HG03439 (cell line): ENCODE measurements around the gene ITPKB.
A peak's percentile ranks its signal among the peaks of the same experiment; 100 is the strongest.

Experiments used
- ATAC-seq: cut with Tn5 transposase; IDR thresholded peaks from one replicate; pipeline ENCODE4 v1.9.1; 2021; ENCODE audit warnings: mild to moderate bottlenecking, moderate library complexity; ENCODE audit not compliant: unreplicated experiment

The ITPKB gene

DNA sequence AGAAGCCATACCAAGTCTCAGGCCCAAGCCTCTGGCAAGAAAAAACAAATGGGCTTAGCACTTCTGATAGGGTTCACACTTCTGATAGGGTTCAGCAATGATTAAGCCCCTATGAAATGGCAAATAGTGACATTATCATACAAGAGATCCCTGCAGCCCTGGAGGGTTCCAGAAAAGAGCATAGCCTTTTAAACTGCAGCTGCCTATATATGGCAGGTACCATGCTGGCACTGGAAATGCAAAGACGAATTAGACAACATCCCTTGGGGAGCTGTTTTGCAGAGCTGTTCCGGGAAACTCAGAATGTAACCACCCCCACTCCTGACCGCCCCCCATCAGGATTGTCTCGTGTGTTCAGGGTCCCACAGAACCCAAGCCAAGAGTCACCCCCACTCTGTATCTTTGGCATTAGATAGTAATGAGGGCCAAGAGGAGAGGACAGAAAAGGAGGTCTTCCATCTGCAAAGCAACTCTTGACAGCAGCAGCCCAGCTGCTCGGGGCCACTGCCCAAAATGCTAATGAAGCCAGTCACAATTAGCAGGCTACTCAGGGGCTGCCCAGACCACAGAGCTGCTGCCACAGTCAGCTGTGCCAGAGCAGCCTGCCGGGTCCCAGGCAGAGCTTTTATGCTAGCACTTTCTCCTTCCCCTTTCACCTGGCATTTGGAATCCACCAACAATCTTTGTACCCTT is 50.9 kb downstream of the ITPKB start:
- no peak for ATAC-seq

DNA sequence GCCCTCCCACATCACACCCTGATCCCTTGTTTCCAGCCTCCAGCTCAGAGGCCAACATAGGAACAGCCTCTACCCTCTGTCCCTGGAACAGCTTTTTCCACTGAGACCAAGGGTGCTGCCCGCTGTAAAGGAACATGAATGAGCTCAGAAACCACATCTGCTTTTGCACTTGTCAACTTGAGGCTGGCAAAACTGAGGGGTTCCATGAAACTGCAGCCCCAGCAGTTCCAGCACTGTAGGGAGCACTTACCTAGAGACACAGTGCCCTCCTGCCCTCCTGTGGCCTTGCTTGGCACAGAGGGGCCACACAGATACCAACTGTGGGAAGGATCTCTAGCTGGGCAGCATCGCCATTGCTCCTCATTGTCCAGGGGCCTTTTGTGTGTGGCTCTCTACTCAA is 51.7 kb downstream of the ITPKB start:
- no peak for ATAC-seq

DNA sequence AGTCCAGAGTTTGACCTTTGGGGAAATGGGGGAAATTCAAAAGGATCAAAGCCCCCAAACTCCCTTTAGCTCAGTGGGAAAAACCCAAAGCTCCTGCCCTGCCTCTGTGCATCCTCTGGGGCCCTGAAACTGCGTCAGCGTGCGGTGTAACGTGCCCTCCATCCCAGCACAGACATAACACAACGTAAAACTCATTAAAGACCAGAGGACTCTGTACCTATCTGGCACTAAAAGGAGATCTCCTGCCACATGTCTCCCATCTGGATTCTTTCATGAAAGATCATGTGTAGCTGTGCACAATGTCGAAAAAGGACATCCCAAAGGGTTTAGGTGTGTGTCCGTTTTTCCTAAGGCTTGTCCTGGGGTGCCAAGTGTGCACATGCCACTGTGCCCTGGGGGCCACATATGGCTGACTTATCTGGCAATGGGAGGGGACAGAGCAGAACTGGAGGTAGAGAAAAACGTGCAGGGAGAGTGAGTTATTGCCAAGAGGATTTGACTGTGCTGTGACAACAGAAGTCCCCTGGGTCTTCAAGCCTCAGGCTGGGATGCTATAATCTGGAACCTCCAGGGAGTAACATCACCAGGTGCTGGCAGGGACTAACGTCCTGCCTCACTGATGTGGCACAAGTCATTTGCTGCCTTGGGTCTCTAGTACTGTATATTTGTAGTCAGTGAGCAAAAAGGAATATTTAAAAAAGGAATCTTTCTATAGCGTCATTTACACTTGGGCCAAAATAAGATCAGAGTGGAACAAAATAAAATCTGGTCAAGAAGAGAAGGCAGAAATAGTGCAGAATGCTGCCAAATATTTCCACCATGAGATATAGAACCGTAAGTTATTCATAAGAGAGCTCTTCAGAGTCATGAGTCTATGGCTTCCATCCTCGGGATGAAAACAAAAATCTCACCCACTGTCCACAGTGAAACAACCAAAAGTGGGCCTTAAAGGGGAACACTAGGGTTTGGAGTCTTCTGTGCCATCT is 52.3 kb downstream of the ITPKB start:
- no peak for ATAC-seq

DNA sequence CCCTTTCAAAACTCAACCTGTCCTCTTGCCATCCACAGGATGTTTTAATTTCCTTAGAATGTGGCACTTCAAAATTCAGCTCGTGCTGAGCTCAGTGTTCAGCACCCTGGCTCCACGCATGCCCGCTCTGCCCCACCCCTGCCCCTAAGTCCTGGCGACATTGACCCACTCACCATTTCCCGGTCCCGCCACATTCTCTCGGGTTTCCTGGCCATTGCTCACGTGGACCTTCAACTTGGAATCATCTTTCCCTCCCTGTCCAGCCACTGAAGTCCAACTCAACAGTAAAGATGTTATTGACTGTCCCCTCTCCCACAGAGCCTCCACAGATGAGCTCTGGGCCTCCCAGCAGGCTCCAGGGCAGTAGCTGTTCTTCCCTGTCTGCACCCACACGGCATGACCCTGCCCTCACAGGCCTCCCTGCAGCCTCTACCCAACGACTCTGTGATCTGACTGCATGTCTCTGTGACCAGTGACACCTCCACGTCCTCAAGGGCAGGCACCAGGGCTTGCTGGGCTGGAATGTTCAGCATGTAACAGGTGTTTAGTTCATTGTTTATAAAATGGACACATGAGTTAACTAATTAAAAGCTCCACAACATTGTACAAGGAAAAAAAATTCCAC is 53.8 kb downstream of the ITPKB start:
- ATAC-seq: no peak

DNA sequence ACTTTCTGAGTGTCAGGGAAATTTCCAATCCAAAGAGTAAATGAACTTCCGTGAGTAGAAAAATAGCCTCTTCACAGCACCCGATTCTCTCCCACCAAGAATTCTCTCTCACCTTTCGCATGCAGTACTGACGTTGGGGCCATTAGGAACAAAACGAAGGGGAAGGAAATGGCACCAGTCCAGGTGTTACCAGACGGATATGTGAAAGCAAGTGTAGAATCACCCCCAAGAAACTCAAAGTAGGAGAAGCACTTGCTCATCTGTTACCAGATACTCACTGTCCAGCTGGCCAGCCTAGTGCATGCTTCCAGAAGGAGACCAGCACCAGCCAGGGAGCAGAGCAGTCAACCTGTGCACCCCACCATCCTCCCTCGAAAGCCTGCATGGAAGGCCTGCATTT is 55.1 kb downstream of the ITPKB start:
- ATAC-seq: no peak

DNA sequence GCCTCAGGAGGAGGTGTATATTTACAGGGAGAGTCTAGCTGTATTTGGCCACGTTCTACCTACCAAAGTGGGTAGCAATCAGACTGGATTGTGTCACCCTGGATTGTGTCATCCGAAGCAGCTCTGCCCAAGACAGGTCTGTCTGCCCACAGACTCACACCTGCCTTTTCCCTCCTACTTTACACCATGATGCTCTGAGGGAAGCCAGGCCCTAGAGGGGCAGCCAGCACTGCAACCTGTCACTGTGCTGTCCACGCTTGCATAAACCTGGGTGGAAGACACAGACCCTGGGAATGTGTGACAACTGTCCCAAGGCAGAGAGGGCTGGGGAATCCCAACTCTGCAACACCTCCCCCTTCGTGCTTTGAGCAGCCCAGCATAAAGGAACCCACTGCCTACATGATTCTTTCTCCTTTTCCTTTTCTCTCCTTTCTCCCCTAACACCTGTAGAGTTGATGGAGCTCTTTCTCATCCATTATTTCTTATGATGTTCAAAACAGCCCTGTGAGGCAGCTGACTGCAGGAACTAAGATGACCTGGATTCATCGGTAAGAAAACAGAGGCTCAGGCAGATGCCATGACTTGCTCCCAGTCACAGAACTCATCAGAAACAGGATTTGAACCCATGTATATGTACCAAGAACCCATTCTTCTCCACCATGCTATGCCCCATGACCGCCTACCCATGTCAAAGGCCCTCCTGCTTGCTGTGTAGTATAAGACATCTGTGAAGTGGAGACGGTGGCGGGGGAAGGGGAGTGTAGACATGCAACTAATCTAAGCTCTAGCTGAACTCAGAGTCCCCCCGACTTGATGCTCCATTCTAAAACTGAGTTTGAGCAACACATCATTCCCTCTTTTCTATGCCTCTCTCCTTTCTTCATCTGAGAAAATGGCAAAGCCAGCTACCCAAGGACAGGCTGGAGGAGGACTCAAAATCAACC is 55.9 kb downstream of the ITPKB start:
- ATAC-seq: no peak

DNA sequence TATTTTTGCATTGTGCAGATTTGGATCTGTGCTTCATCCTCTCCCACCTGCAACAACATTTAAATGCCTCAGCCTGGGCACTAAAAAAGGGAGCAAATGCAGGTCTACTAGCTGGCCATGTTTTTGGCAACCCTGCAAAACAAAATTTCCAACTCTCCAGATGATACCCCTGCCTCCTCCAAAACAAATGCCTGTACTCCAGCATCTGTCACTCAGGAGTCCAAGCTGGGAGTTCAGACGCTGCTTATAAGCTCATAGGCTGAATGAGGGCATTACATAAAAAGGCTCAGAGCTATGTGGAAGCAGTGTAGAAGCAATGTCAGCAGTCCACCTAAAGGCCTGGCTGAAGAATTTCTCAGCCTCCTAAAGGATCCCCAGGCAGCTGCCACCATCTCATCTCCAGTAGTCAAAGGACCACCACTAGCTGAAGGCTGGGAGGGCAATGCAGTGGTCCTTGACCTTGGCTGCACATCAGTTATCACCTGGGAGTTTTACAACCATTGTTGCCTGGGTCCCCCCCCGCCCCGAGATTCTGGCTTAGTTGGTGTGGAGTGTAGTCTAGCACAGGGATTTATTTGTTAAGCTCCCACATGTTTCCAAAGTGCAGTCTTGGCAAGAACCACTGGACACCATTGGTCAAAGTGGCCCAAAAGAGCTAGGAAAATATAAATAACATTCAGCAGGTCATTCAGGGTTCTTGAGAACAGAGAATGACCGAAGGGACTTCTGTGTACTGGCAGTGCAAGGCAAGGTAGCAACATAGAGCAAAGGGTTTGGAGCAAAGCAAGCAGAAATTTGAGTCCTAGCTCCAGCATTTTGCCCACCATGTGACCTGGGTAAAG is 57.2 kb downstream of the ITPKB start:
- no peak for ATAC-seq

DNA sequence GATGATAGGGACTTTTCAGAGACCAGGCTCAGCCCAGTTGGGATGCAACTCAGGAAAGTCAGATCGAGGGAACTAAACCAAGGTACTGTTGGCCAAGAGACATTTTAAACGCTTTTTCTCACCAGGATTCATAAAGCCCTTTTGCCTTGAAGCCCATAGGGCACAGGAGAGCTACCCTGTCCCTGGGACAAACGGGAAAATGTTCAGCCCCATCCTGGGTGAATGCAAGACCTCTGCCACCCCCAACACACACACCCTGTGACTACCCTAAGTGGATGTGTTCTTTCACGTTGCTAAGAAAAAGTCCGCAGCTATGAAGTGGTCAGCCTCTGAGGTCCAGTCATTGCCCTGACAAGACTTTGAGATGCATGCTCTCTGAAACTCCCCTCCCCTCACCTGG is 58.4 kb downstream of the ITPKB start:
- no peak for ATAC-seq

DNA sequence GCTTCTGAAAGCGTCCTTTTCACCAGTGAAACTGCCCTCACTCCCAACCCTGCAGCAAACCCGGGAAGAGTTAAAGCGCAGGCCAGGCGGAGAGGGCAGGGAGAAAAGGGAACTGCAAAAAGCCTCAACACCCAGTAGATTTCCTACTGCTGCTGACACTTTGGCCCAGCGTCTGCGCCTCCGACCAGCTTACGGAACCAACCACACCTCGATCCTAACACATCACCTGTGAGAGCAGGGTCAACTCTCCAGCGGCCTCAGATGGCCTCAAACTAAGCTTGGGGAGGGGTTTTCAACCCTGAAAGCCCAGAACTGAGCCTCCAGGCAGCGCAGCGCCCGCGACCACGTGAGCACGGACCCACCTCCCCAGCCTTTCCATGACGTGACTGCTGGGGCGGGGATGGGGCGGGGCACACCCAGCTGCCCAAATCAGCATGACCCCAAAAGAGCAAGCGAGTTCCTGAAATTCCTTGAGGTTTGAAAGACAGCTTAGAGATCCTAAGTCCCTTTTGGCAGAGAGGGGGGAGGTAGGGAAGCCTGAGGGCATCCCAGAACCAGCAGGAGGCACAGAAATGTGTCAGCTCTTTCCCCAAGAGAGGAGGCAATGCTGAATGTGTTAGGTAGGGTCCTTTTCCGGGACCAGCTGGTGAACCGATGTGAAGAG is 59.1 kb downstream of the ITPKB start:
- peak; percentile 55 for ATAC-seq

DNA sequence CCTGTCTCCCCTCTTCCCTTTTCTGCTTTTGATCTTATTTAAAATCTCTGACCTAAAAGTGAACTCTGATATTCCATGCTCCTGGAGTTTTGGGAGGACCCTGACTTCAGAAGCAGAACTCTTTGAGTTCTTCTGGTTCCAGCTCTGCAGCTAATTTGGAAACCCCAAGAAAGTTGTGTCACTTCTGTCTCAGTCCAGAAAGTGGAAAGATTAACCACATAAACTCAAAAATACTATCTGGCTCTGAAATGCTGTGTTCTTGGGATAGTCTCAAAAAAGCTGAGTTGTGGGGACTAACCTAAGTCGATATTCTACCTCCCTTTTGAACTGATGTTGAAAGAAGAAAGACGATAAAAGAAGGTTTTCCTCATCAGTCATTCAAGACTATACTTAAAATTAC is 59.8 kb downstream of the ITPKB start:
- ATAC-seq: no peak

DNA sequence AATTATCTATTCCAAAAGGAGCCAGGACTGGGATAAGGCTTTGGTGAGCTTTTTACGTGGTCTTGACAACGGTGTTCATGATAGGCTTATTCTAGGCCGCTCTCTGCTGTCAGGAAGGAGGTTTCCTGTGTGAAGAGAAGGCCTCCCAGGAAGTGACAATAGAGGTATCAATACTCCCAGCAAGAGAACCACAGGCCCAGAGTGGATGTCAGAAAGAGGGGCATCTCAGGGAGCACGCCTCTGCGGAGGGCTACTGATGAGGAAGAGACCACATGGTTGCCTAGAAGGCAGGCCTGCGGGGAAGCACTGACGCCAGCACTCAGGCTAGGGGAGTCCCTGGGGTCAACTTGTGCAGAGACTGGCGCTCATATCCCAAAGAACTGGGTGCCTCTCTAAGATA is 60.4 kb downstream of the ITPKB start:
- ATAC-seq: no peak

DNA sequence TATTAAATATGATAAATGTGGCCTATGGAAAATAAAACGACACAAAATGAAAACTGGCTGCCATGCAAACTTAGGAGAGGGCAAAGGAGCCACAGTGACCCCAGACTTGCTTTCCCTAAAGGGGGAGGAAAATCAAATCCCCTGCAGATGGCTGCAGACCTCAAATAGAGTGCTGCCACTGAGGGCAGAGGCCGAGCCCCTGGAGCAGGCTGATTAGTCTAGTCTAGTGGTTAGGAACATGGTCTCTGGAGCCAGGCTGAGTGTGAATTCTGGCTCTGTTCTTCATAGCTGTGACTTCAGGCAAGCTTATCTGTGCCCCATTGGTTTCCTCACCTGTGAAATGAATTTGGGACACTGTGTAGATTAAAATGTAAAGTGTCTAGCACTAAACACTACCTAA is 60.8 kb downstream of the ITPKB start:
- ATAC-seq: no peak

DNA sequence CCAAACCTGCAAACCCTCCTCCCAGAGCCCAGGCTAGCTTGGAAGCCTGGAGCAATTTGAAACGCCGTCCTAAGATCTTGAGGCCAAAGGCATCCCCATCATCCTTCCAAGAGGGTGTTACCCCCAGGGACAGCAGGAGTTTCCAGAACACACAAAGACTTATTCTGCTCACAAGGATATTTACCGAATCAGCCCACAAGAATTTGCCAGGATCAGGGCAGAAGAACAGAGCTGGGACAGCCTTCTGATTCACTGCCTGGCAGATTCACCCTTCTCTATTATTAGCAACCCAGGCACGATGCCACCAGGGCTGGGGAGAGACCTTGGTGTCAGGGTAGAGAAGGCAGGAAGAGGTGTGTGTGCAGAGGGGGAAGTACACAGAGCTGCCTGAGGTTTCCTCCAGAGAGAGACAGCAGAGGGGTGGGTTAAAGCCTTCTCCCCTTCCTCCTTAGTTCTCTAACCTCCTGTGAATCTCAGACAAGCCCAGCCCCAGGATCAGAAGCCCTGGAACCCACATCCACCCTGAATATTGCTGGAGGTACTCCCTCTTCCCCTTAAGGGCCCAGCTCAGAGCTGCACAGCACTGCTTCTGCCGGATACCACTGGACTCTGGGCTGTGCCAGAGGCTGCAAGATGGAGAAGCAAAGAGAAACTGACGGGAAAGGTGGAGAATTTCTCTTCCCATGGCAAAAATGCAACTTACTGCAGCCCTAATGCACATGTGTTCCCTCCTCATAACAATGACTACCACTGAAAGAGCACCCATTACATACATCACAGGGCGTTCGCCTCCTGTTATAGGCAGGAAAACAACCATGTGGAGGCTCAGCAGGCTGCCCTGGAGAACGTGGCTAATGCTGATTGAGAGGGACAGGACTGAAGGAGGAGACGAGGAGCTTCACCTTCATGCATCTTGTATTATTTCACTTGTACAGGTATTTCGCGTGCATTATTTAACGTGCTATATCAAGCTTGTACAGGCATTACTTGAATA is 61.8 kb downstream of the ITPKB start:
- ATAC-seq: peak; percentile 28

DNA sequence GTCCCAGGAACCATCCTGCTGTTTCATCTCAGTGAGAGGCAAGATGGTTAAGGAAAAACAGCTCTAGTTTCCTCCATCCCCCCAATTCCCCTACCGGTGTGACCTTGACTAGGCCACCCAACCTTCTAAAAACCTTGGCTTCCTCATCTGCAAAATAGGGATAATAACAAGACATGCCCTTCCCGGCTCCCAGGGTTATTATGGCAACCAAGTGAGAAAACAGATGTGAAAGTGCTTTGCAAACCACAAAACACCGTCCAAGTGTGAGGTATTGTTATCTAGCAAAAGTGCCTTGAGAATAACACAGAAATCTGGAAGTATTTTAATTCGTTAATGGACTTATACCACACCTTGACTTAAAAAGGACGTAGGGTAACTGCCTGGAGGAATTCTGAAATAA is 62.7 kb downstream of the ITPKB start:
- ATAC-seq: no peak

DNA sequence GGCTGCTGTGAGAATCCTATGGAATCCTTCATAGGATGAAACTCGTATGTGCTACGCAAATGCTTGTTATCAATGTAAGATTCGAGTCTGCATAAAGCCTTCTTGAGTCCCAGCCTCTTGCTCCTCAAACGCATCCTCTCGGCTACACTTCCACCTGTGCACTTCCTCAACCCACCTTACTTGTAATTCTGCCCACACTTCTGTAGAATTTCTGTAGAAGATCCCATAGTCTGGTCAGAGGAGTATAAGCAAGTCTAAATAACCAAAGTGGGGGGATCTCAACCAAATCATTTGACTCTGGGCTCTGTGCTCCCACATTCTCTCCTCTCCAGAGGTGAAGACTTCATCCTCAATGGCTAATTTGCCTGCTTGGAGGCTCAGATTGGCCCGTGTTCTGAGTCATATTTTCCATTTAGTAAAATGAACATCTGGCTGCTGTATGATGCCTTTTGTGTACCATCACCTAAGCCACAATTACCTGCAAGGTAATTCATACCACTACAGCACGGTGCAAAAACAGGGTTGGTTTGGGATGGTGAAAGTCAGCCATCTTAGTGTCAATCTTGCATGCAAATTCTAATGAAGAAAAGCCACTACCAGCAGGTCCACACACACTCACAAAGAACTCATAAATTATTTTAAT is 63.2 kb downstream of the ITPKB start:
- no peak for ATAC-seq

DNA sequence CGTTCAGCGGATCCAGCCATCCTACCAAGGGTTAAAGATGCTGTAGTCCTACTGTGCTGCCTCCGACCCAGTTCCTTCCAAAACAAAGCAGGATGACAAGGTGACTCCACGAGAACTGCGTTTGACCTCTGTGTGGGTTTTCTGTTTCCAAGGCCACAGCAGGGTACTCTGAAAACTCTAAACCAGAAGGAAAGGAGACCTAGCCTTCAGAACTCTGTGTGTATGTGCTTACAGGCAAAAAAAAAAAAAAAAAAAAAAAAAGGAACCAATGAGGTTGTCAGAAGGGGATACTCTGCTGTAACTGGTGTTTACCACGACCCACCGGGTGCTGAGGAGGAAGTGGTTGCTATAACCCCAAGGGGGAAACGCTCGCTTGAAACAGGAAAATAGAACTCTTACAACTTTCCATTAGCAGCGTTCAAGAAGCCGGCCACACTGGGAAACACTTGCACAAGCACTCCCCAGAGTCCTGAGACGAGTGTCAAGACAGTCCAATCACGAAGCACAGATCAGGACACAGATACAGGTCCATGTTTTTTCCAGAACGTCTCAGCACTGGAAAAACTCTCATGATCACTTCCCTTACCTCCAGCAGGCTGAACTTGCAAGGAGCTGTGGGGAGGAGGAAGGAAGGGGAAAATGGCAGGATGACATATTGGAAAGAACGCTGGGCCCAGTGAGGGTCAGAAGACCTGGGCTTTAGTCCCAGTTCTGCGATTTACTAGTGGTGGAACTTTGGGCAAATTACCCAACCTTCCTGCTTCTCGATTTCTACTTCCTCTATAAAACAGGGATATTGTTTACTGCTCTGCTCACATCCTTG is 64.0 kb downstream of the ITPKB start:
- ATAC-seq: peak; percentile 57

DNA sequence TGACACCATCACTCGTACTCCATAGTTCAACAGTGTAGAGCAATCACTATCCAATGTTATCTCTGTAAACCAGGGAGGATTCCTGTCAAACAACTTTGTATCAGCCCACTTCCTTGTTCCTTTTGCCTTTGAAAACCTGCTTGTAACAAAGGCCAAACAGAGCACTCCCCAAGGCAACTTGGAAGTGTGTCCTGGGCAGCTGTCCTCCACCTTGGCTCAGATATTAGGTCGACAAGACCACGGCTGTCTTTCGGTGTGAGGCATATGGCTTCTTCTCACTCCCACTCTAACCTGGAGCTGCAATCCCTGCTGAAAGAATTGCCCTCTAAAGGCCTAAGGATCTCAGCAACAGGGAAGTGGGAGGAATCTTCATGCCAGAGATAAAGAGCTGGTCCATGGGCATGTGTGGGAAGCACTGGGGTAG is 66.7 kb downstream of the ITPKB start:
- ATAC-seq: no peak
